Astrocyte (in vitro differentiated cells and primary cell): ENCODE data around the gene CBY3.

Experiments
- EZH2 ChIP-seq: IDR thresholded peaks from 2 replicates; pipeline ENCODE4 v1.6.1; 2012; ENCODE audit warnings: mild to moderate bottlenecking, low read length, inconsistent platforms; ENCODE audit not compliant: insufficient read depth
- TF ChIP-seq, protein P1 (sequence below): IDR thresholded peaks from 2 replicates; pipeline ENCODE4 v1.5.1; 2011; ENCODE audit warnings: low read depth, mild to moderate bottlenecking, inconsistent platforms, low read length, moderate library complexity; ENCODE audit not compliant: insufficient read depth

DNA sequence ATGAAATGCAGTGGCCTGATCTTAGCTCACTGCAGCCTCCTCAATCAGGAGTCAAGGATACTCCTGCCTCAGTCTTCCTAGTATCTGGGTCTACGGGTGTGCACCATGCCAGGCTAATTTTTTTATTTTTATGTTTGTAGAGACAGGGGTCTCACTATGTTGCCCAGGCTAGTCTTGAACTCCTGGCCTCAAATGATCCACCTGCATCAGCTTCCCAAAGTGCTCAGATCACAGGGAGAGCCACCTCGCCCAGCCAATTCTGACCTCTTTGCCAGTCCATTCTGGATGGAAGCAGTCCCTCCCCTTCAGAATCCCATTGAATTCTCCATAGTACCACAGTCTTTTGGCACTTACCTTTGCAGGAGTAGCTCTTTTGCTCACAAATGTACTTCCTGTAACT lies 16.3 kb upstream of the CBY3 start:
- TF ChIP-seq, protein P1, sequence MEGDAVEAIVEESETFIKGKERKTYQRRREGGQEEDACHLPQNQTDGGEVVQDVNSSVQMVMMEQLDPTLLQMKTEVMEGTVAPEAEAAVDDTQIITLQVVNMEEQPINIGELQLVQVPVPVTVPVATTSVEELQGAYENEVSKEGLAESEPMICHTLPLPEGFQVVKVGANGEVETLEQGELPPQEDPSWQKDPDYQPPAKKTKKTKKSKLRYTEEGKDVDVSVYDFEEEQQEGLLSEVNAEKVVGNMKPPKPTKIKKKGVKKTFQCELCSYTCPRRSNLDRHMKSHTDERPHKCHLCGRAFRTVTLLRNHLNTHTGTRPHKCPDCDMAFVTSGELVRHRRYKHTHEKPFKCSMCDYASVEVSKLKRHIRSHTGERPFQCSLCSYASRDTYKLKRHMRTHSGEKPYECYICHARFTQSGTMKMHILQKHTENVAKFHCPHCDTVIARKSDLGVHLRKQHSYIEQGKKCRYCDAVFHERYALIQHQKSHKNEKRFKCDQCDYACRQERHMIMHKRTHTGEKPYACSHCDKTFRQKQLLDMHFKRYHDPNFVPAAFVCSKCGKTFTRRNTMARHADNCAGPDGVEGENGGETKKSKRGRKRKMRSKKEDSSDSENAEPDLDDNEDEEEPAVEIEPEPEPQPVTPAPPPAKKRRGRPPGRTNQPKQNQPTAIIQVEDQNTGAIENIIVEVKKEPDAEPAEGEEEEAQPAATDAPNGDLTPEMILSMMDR = no peak
- no peak for TF ChIP-seq EZH2
